Right ventricle myocardium inferior (tissue), 1 donor: ENCODE results near the gene SLC5A10. TPM values are rescaled to one million over a fixed set of nuclear protein-coding genes. Genes with fewer than 3 reads are reported as not detected.
"Not testable (repeated sequence)": the region's sequence is repeated elsewhere in the genome, so short reads cannot be mapped to it uniquely, and the experiment has no call there.

Experiments
- ATAC-seq: fragments of 200-7000 bp; cut with Tn5 transposase; one replicate; pipeline ENCODE4 v1.9.1; 2020; ENCODE audit warnings: mild to moderate bottlenecking, moderate library complexity
- DNase-seq: peaks from one replicate; pipeline ENCODE4 v3.0.0; 2021; ENCODE audit errors: missing footprints
- intact Hi-C: fragments of 100-400 bp; cut with DNase I; formaldehyde crosslinking; loops from one replicate; pipeline ENCODE4 v1.11.0; 2022
- total RNA-seq: library from RNA; stranded (reverse); fragmentation: NEBNext Ultra II Directional; extraction: Animal tissue kit (Norgen Biotek cat#: 25700); gene quantifications from one replicate; pipeline ENCODE4 v1.2.1, GENCODE V29; 2021
- donor health status: DM: no; HTN: yes; CAD: no; lungs with severe emphysema.

The SLC5A10 gene
- total RNA-seq, 1 donor from 2014 or later = not detected

DNA sequence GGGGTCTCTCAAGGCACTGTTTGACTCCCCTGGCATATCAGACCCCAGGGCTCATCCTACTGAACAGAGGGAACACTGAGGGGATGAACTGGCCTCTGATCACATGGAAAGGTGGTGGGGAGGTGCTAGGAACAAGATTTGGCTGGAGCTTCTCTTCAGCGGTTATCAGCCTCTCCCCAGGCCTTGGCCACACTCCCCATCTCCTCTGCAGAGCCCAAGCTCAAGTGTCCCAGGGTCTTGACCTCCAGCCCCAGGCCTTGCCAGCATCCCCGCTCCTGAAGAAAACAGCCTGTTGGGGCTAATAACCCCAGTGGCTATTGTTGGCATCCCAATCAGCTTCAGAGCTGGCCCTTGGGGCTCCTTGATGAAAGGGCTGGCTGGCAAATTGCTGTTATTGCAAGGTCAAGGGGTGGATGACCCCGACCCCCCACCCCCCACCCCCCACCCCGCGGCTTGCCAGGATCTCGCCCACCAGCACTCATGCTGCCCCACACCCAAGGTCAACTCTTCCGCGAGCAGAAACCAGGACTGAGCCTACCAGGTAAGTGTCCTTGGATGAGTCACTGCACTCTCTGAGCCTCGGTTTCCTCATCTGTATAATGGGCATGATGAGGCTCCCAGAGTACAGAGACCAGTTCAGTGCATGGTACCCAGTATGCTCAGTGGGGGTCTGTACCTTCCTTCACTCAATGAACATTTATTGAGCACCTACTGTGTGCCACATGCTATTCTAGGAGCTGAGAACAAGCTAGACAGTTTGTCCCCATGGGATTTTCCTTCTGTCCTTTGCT is 71.4 kb downstream of the SLC5A10 start:
- ATAC-seq (no peak), DNase-seq (peak; percentile 39)
- intact Hi-C loops = no loop called here

- DNase-seq = peak; percentile 28
- no peak for ATAC-seq
- intact Hi-C loops = no loop called here
Measured at GRCh38 chr17:19024101-19025078, 72.4 kb downstream of the SLC5A10 start.

- ATAC-seq, DNase-seq, intact Hi-C loops: not testable (repeated sequence)
Measured at GRCh38 chr17:19028671-19029070, 76.7 kb downstream of the SLC5A10 start.

DNA sequence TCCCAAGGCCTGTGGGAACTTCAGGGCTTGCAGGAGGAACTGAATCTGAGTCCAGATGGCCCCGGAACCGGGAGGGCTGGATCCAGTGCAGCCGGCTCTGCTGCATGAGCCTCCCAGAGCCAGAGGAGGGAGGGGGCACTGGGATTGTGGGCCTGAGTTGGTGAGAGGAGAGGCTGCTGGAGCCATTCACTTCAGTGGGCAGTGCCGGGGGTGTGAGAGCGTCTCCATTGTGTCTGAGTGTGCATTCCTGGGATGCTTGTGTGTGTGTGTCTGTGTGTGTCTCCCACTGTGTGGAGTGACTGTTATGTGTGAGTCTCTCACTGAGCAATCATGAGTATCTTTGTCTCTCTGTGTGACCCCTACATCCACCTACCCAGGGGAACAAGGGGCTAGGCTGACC is 77.8 kb downstream of the SLC5A10 start:
- DNase-seq, ATAC-seq, intact Hi-C loops: not testable (repeated sequence)

- intact Hi-C loops, DNase-seq, ATAC-seq: not testable (repeated sequence)
Measured at GRCh38 chr17:19030771-19031449, 78.9 kb downstream of the SLC5A10 start.

- peak; percentile 48 for DNase-seq
Measured at GRCh38 chr17:19031729-19032128, 79.8 kb downstream of the SLC5A10 start.

GRCh38 chr17:19032377-19032988 is 80.5 kb downstream of the SLC5A10 start:
- DNase-seq, intact Hi-C loops: not testable (repeated sequence)
- peak; percentile 91 for ATAC-seq

More at GRCh38 chr17:19031729-19032128, 79.8 kb downstream of the SLC5A10 start:
- intact Hi-C loops = not testable (repeated sequence)
- ATAC-seq = peak; percentile 86

DNA sequence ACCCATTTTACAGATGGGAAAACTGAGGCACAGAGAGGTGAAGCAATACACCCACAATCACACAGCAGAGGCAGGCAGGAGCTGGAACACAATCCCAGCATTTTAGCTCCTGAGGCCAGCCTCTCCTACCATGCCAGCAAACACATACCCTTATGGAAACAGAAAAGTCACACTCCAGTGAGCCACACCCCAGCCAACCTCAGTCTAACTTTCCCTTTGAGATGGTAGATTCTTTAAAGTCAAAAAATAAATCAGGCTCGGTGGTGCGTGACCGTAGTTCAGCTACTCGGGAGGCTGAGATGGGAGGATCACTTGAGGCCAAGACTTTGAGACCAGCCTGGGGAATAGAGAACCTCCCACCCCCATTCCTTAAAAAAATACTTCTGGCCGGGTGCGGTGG is 84.2 kb downstream of the SLC5A10 start:
- intact Hi-C loops, DNase-seq, ATAC-seq: not testable (repeated sequence)

DNA sequence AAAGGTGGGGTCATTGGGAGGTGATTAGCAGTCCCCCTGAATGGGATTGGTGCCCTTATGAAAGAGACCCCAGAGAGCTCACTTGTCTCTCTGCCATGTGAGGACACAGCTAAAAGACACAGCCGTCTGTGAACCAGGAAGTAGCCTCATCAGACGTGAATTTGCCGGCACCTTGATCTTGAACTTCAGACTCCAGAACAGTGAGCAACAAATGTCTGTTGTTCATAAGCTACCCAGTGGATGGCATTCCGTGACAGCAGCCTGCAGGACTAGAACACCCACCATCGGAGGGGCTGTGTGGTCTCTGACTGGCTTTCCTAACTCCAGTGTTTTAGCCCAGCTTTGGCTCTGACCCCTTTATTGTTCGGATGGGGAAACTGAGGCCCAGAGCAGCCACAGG is 85.6 kb downstream of the SLC5A10 start:
- intact Hi-C loops, DNase-seq, ATAC-seq: not testable (repeated sequence)

GRCh38 chr17:19038007-19038406 is 86.0 kb downstream of the SLC5A10 start:
- intact Hi-C loops, DNase-seq: not testable (repeated sequence)
- ATAC-seq = peak; percentile 83

DNA sequence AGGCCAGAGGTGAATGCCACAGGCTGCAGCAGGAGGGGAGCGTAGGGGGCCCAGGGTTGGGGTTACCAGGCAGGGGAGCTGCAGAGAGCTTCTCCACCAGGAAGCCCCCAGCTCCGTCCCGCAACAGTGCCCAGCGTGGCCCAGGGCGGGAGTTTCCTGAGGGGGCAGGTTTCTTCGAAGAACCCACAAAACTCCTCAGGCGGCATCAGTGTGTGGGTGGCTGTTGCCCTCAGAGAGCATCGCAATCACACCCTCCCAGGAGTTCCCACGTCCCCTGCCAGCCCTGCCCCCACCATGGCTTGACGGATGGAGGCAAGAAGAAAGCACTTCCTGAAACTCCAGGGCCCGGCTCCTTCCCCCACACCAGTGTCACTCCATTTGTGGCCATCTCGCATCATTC is 86.8 kb downstream of the SLC5A10 start:
- intact Hi-C loops, ATAC-seq, DNase-seq: not testable (repeated sequence)

- ATAC-seq, intact Hi-C loops, DNase-seq: not testable (repeated sequence)
Measured at GRCh38 chr17:19040350-19040749, 88.4 kb downstream of the SLC5A10 start.

- ATAC-seq, DNase-seq, intact Hi-C loops: not testable (repeated sequence)
Measured at GRCh38 chr17:19041871-19042270, 89.9 kb downstream of the SLC5A10 start.

DNA sequence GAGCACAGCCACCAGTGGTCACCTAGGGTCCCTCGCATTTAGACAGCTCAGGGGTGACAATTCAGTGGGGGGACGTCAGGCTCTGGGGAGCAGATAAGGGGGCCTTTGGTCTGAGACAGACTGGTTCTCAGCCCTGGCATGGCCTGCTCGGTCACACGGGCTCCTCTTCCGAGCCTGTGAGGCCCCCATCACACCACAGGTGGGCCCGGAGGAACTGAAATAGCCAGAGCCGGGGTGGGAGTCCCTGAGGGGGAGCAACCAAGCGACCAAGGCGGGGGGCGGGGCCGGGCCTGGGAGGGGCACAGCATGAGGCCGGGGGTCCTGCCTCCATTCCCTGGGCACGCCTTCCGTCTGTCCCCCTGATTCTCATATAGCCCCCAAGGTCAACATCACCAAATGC is 90.4 kb downstream of the SLC5A10 start:
- intact Hi-C loops, DNase-seq, ATAC-seq: not testable (repeated sequence)

DNA sequence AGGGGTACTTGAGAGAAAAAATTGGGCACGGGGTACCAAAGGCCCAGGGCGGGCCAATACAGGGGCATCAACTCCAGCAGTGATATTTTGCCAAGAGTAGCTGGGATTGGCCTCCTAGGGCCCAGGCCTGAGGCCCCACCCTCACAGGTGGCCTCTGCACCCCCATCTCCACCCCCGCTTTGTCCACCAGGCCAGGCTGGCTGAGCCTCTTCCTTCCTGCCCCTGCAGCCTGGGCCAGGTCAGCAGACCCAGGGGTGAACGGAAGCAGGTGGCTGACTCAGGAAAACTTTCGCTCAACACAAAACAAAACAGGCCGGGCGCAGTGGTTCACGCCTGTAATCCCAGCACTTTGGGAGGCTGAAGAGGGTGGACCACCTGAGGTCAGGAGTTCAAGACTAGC is 91.1 kb downstream of the SLC5A10 start:
- DNase-seq, ATAC-seq, intact Hi-C loops: not testable (repeated sequence)

DNA sequence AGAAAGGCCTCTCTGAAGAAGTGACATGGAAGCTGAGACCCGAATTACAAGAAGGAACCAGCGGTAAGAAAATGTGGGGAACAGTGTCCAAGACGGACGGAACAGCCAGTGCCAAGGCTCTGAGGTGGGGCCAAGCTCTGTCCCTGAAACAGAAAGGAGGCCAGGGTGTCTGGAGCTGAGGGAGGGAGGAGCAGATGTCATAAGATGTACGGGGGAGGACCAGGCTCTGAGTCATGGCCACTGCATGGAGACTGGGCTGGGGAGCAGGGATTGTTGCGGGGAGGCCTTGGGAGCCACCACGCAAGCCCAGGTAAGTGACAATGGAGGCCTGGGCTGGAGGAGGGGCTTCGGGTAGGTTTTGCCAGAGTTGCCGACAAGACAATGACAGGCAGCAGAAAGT is 92.7 kb downstream of the SLC5A10 start:
- DNase-seq, ATAC-seq, intact Hi-C loops: not testable (repeated sequence)

GRCh38 chr17:19046782-19047375 is 94.9 kb downstream of the SLC5A10 start, which contains the start of gene GRAP:
TSS of gene GRAP (minus strand) at chr17:19046957. CDS start at chr17:19046926, 31 bp downstream.
- ATAC-seq, intact Hi-C loops, DNase-seq: not testable (repeated sequence)
